GM12873 (cell line): ENCODE data around the gene CCN2.
A peak's percentile ranks its signal among the peaks of the same experiment; 100 is the strongest.

Experiments used
- TF ChIP-seq, protein P1 (sequence below): IDR thresholded peaks from 2 replicates; pipeline ENCODE4 v1.5.1; 2012; ENCODE audit warnings: low read depth, mild to moderate bottlenecking, moderate library complexity, low read length, control low read depth; ENCODE audit not compliant: insufficient read depth; ENCODE audit errors: missing control alignments

CCN2 gene

DNA sequence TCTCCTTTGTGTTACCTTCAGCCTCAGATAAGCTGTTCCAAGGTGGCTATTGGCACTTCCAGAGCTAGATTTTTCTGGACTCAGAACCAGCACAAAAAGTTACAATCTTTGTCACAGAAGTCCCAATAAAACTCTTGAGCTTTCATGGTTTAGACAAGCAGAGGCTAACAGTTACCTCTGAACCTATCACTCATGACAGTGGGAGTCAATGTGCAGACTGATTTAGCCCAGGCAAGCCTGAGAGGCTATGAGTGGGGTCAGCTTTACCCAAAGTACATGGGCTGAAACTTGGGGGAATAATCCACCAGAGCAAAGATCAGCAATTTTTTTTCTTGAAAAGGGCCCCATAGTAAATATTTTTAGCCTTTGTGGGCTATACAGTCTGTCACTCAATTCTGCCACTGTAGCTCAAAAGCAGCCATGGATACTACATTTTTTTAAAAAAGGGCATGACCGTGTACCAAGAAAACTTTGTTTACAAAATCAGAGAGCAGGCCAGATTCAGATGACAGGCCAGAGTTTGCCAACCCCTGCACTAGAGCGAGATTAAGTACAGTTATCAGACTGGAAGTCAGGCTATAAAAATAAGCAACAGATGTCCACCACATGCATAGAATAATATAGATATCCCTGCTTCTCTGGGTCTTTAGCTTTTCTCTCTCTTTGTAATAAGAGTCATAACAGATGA, 20.0 kb downstream of the CCN2 start:
- TF ChIP-seq, protein P1, sequence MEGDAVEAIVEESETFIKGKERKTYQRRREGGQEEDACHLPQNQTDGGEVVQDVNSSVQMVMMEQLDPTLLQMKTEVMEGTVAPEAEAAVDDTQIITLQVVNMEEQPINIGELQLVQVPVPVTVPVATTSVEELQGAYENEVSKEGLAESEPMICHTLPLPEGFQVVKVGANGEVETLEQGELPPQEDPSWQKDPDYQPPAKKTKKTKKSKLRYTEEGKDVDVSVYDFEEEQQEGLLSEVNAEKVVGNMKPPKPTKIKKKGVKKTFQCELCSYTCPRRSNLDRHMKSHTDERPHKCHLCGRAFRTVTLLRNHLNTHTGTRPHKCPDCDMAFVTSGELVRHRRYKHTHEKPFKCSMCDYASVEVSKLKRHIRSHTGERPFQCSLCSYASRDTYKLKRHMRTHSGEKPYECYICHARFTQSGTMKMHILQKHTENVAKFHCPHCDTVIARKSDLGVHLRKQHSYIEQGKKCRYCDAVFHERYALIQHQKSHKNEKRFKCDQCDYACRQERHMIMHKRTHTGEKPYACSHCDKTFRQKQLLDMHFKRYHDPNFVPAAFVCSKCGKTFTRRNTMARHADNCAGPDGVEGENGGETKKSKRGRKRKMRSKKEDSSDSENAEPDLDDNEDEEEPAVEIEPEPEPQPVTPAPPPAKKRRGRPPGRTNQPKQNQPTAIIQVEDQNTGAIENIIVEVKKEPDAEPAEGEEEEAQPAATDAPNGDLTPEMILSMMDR = no peak

DNA sequence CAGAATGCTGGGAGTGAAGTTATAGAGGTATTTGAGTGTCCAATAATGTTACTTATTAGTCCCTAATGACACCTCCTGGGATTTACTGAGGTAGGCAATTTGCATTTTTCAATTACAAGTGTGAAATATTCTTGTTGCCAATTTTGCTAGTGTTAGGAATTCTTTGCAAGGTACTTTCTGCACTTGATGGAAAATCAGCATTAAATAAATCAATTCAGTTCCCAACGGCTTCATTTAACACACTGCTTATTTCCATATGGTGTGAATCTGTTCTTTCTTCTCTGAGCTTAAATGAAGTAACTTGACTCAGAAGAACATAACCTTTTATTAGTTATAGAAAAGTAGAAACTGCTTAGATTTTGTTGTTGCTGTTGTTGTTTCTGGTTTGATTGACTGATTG, 21.2 kb downstream of the CCN2 start:
- TF ChIP-seq, protein P1 = no peak

- TF ChIP-seq, protein P1 = peak; percentile 21
Measured at GRCh38 chr6:131929264-131929663, 21.9 kb downstream of the CCN2 start.

GRCh38 chr6:131924881-131925474, 26.2 kb downstream of the CCN2 start:
- TF ChIP-seq, protein P1 = peak; percentile 29

DNA sequence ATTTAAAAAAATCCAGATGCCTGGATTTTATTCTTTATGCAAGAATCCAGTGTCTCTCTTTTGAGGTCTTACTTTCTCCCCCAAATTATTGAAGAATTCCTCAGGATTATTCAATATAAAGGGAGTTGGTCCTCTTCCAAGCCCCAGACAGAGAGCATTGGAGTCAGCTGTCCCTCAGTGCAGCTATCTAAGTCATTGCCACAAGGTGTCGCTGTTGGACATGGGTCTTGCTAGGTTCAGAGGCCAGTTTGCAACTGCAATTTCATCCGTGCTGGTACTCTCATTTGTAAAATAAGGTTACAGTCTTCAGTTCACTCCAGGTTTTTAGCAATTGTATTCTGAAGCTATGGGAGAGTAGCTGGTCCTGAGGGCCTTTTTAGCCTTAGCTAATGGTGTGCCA, 27.8 kb downstream of the CCN2 start:
- TF ChIP-seq, protein P1 = peak; percentile 80

- TF ChIP-seq, protein P1 = no peak
Measured at GRCh38 chr6:131920656-131921055, 30.5 kb downstream of the CCN2 start.

DNA sequence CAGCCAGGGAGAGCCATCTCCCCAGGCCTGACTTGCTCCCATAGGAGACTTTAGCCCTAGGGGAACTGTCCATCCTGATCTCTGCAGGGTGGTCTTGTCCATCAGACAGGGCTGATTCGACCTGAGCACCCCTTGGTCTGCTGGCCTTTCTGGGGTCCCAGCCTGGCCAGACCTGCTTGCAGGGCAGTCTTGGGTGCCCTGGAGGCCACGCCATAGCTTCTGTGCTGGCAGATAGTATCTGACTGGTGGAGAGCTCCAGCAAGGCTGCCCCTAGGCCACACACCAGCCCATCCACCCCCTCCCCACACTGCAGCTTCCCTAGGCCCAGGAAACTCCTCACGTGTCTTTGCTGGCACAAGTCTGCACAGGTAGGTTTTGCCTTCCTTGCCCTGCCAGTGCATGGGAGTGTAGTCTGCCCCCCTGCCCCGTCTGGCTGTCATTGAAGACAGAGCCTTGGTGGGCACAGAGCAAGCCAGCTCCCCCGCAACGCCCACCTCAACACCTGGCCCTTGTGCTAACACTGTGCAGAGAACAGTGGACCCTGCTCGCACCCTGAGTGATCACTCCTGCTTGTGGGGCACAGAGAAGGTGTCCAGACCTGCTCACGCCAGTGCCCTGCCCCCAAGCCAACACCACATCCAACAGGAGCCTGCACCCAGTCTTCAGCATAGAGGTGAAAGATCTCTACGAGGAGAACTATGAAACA, 32.4 kb downstream of the CCN2 start:
- TF ChIP-seq, protein P1 = no peak
